ENCODE measurements around the gene S100P.

GRCh38 chr4:6701371-6701770 is 7.7 kb downstream of the S100P start:
- TF ChIP-seq CTCF (IDR thresholded peaks at IDR 0.05) (no peak), EZH2 (IDR thresholded peaks at IDR 0.05; ENCODE audit: borderline replicate concordance, insufficient read depth, low read depth, low read length, poor library complexity, severe bottlenecking) (no peak)

Data from B cell (primary cell).